ENCODE results near the gene PSMB9. TPM values are rescaled to one million over a fixed set of nuclear protein-coding genes. Genes with fewer than 3 reads are reported as not detected.
A peak's percentile ranks its signal among the peaks of the same experiment; 100 is the strongest.
"Not testable (repeated sequence)": the region's sequence is repeated elsewhere in the genome, so short reads cannot be mapped to it uniquely, and the experiment has no call there.

Gene PSMB9
- total RNA-seq, result 23.6 and 27.3 TPM in 2 replicates

DNA sequence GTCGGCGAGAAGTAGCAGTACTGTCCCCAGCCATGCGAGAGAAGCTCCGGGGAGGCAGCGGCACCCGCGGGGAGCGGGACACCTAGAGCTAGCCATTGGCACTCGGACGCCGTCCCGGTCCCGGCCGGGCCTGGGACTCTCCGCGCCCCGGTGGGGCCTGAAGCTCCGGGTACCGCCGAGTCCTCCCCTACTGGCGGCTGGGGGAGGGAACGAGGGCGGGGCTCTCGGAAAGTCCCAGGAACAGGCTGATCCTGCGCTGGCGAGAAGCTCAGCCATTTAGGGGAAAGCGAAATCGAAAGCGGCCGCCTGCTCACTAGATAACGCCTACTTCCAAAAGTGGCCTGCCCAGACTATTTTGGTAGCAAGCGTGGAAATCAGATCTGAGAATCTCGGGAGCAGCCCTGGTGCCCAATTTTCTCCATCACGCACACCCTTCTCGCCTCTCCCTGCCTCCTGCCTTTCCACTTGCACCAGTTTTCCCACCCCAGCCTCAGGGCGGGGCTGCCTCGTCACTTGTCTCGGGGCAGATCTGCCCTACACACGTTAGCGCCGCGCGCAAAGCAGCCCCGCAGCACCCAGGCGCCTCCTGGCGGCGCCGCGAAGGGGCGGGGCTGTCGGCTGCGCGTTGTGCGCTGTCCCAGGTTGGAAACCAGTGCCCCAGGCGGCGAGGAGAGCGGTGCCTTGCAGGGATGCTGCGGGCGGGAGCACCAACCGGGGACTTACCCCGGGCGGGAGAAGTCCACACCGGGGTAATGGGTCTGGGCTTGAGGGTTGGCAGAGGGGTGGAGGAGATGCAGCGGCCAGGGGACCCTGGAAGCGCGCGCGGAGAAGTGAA, at the start of gene PSMB9, which contains the start of gene TAP1:
Gene PSMB9 (plus strand): TSS at position 652 of the 835 bp plus-strand sequence. CDS start 38 bp downstream, at position 690.
Gene TAP1 (minus strand): TSS at position 164 of the 835 bp plus-strand sequence. CDS start 68 bp downstream, at position 96.
- peak; percentile 83 to 94 for DNase-seq (ENCODE audit: low read depth in 2 of 2)

DNA sequence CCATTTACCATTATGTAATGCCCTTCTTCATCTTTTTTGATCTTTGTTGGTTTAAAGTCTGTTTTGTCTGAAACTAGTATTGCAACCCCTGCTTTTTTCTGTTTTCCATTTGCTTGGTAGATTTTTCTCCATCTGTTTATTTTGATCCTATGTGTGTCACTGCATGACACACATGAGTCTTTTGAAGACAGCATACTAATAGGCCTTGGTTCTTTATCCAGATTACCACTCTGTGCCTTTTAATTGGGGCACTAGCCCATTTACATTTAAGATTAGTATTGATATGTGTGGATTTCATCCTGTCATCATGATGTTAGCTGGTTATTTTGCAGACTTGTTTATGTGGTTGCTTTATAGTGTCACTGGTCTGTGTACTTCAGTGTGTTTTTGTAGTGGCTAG, 48.6 kb upstream of the PSMB9 start:
- not testable (repeated sequence) for DNase-seq (ENCODE audit: low read depth in 2 of 2)

DNA sequence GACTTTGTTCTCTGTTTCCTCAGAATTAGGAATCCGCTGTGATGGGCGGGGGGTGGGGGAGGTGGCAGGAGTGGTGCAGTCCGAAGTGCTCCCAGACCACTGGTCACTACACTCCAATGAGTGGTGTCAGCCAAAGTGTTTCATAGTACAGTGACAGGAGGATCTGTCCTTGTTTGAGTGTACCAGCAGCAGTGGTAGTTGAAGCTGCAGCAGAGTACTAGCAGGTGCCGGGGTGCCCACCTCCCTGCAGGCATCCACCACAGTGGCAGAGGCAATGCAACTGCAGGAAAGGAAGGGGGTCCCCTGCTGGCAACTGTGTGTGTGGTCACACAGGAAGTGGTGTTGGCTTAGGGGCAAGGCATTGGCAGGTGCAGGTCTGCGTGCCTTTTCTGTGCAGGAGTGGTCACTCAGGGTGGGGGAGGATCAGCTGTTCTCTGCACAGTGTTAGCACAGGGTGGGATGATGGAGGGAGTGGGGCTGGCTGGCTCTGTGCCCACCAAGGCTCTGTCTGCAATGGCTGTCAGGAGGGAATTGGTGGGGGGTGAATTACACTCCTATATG, 46.9 kb upstream of the PSMB9 start:
- DNase-seq (ENCODE audit: low read depth in 2 of 2), result no peak

DNA sequence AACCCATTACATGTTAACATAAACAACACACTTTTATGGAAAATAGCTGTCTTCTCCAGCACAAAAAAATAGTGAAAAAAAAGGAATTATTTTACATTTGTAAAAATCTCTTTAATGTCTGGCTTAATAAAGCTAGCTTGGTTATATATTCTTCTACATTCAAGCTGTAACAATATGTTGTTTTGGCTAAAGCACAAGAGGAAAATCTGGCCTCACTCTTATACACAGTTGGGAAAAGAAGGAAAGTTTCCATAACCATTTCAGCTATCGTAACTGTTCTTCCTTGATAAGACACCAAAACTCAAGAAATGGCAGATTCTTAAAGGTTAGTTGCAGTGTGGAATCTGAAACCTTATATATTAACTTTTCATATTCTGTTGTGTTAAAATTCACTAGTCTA, 44.8 kb upstream of the PSMB9 start:
- DNase-seq (ENCODE audit: low read depth in 2 of 2), result no peak

DNA sequence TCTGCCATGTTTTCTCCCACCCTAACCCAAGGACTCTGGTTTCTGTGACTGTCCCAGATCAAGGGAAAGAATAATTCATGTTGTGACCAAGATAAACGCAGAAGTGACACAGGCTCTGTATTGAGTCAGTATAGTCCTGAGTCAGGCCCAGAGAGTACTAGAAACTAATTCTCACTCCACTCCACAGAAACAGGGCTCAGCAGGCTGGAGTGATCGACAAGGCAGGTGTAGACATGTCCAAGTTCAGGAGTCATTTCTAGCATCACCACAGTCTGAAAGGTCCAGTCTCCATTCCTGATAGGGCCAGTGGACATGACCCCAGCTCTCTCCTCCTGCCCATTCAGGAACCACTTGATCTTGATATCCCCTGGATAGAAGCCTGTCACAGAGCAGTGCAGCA, 39.8 kb upstream of the PSMB9 start:
- no peak for DNase-seq (ENCODE audit: low read depth in 2 of 2)

DNA sequence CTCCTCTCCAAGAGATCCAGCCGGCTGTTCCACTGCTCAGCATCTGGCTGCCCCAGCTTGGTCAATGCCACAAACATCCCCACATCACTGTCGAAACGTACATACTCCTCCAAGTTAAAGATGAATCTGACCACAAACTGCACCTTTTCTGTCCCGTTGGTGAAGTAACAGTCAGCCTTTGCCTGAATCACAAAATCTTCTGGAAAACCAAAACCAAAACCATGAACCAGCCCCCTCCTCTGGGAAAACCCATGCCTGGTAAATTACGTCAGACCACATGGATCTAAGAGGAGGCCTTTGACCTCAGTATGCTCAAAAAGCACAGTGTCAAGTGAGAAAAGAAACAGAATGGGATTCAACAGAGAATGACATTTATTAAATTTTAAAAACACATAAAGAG, 38.9 kb upstream of the PSMB9 start:
- DNase-seq (ENCODE audit: low read depth in 2 of 2), result no peak

DNA sequence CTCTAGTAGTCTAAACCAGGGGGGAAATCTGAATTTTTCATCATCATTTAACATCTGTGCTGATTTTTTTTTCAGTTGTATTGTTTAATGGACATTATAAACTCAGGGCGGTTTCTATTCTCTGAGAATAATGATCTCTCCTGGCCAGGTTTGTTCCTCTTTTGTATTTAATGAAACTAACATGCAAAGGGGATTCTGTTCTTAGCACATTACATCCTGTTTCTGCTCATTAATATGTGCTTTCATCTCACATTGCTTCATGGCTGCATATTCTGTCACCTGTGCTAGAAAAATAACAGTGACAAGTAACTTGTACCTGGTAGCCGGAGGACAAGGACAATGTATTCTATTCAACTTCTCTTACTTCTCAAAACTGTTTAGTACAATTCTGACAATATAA, 38.0 kb upstream of the PSMB9 start:
- no peak for DNase-seq (ENCODE audit: low read depth in 2 of 2)

DNA sequence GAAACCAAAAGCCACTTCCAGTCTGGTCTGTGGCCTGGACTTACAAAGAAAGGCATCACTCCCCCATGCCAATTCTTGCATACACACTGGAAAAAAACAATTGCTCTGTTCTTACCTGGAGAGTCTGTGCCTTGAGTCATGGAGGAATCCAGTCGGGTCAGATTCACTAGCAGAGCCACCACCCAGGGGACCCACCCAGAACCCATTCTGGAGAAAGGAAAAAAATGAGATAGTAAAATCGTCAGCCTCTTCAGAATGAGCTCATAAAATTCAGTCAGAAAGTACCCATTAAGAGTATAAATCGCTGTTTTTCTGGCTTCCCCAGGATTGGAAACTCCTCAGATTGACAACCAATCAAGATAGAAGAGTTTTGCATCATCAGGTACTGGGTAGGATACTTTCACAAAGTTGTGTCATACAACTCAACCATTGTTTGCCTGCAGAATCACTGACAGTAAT, 37.2 kb upstream of the PSMB9 start, which contains the start of gene HLA-DOB:
Gene HLA-DOB (minus strand): TSS at position 257 of the 459 bp plus-strand sequence. CDS start 51 bp downstream, at position 206.
- peak; percentile 41 to 62 for DNase-seq (ENCODE audit: low read depth in 2 of 2)

DNA sequence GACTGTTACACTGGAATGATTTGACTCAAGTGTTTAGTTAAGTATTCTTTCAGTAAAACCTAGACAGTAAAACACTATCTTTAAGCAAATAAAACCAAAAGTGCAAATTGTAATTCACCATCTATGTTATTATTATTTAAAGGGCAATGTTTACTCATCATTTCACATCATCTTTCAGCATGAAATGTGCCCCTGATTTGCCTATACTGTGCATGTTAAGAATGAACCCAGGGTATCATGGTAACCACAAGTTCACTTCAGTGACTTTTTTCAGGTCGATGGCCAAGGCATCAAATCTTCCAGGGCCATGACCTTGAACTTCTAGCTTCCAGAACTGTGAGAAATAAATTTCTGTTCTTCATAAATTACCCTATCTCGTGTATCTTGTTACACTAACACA, 35.1 kb upstream of the PSMB9 start:
- DNase-seq (ENCODE audit: low read depth in 2 of 2), result no peak

DNA sequence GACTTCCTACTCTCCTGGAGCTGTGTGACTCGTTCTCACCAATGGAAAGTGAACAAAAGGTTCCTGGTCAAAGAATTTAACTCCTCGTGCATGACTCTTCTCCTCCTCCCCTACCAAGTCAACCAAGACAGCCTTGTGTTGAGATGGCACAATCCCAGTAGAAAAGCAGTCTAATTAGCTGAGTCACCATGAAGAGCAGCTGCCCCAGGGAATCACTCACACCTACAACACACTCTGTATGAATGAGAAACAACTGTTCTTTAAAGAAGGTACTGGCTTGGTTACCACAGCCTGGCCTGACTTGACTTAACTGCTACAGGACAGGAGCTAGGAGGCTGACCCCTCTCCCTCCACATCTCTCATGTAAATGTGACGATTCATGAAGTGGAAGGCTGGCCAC, 34.3 kb upstream of the PSMB9 start:
- DNase-seq (ENCODE audit: low read depth in 2 of 2), result no peak

DNA sequence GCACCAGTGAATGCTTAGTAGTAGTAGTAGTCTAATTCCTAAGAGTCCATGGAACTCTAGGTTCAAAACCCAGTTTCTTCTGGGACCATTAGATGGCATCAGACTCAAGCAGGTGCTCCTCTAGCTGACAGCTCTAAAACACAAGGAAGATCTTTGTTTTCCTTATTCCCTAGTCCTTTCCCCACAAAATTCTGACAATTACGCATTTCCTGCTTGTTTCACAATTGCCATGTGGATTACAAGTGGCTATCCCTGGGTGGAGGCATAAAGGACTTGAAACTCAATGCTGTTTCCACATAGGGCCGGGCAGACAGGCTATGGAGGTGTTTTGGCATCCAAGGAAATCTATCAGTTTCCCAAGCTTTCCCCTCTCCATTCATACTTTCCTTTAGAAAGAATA, 28.0 kb upstream of the PSMB9 start:
- peak in 1 of 2 donors; percentile 42 for DNase-seq (ENCODE audit: low read depth in 2 of 2)

DNA sequence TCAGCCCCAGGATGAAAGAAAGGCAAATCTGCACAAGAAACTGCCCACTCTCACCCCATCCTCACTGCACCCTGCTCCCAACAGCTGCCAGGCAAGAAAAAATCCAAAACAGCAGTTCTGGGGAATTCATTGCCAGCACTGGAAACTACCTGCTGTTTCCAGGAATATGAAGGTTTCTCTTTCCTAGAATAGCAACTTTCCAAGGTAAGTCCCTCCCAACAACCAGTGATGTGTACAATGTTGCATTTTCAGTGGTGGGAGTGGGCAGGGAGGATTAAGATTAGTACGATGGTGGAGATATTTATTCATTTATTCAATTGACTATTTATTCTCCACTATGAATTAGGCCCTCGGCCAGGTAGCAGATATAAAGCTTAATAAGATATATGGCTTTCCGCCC, 27.0 kb upstream of the PSMB9 start:
- no peak for DNase-seq (ENCODE audit: low read depth in 2 of 2)

DNA sequence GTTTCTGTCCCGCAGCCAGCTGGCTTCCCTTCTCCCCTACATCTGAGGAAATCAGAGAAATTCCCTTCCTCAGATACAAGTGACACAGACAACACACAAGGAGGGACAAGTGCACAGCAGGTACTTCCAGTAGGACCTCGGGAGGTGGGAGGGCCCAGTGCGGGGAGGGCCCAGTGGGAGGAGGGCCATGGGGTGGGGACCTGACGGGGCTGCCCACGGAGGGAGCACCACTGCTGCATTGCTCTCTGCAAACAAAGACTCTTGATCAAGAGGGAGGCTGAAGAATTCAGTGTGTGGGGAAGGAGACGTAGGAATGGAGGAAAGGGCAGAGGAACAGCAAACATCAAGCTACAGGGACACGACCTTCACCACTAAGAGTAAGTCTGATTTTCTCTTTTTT, 24.5 kb upstream of the PSMB9 start:
- no peak for DNase-seq (ENCODE audit: low read depth in 2 of 2)

DNA sequence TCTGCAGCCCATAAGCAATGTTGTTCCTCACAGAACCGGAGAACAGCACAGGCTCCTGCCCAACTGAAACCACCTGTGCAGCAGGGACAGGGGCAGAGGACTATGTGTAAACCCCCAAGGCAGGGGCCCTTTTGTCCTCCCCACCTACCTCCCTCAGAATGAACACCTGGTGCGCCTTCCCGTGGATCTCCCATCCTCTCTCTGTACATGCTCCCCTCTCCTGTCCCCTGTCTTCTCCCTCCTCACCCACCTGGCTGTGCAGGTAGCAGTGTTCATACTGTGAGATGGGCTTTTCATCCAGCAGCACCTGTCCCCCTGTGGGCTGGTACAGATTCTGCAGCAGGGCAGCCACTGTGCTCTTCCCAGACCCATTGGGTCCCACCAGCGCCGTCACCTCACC, 24.0 kb upstream of the PSMB9 start:
- no peak for DNase-seq (ENCODE audit: low read depth in 2 of 2)

DNA sequence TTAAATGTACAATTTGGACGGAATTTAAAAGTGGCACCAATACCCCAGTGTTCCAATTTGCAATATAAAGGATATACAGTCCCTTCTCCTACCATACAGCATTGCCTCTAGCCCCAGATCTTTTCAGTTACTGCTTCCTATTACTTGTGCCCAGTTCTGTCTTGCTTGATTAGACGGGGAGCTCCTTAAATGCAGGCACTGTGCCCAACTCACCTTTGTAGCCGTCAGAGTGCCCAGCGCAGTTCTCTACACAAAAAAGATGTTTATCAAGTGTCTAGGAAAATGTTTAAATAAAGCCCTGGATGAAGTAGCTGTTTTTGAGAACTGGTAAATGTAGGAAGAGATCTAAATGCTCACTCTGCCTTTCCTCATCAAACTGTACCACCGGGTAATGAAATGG, 23.1 kb upstream of the PSMB9 start:
- no peak for DNase-seq (ENCODE audit: low read depth in 2 of 2)

DNA sequence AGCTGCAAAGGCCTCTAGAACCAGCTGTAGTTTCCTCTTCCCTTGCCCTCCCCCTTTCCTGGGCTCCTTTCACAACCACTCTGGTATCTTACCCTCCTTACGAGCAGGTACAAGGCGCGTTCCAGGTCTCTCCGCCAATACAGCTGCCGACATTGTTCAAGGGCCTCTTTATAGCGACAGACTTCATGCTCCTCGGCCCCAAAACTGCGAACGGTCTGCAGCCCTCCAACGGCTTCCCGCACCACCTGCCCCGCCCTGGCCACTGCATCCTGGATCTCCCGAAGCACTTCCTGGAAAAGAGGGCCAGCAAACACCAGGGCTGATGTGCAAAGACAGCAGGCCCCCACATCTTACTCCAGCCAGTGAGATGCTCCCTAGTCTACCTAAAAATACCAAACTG, 21.5 kb upstream of the PSMB9 start:
- DNase-seq (ENCODE audit: low read depth in 2 of 2), result no peak

DNA sequence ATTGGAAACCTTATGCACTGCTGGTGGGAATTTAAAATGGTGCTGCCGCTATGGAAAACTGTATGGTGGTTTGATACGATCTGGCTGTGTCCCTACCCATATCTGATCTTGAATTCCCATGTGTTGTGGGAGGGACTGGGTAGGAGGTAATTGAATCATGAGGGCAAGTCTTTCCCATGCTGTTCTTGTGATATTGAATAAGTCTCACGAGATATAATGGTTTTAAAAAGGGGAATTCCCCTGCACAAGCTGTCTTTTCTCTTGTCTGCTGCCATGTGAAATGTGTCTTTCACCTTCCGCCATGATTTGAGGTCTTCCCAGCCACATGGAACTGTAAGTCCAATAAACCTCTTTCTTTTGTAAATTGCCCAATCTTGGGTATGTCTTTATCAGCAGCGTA, 20.3 kb upstream of the PSMB9 start:
- DNase-seq (ENCODE audit: low read depth in 2 of 2), result no peak

DNA sequence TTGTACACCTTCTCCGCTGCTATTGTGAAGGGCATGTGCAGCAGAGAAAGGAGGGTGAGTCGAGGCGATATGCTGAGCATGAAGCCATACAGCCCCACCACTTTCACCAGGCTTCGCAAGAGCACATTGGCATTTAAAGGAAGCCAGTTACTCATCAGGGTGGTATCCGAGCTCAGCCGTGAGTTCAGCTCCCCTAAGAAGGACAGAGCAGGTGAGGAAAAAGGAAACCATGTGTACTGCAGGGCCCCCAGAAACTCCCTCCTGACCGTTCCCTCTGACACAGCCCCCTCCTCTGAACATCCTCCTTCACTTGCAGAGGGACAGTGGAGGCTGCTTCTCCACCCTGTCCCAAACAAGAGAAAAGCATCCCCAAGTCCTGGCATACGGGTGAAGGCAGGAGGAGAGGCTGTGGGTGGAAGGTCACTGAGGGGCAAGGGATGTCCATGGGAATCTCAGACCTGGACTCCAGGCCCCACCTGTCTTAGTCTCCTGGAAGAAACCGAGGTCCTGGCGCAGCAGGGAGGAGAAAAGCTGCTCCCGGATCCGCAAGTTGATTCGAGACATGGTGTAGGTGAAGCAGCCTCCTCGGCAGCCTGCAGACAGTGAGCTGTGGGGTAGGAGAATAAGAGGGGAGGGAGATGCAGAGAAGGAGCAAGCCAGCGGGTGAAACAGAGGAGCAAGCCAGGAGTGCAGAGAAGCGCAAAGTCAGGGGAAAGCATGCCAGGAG, 18.7 kb upstream of the PSMB9 start:
- DNase-seq (ENCODE audit: low read depth in 2 of 2), result no peak

DNA sequence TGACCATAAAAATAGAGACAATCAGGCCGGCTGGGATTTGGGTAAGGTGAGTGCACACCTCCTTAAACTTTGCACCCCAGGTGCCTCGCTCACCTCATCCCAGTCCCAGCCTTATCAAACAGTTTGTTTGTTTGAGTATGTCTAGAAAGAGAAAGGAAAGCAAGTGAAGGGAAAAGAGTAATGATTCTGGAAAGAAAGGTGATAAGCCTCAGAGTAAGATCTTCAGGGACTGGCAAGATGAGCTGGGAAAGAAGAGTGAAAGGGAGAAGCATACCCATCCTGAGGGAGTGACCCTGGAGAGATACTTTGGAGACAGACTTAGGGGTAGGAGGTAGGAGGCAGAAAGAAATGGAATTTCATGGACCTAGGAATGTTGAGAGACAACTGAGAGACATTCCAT, 17.1 kb upstream of the PSMB9 start:
- DNase-seq (ENCODE audit: low read depth in 2 of 2), result no peak

DNA sequence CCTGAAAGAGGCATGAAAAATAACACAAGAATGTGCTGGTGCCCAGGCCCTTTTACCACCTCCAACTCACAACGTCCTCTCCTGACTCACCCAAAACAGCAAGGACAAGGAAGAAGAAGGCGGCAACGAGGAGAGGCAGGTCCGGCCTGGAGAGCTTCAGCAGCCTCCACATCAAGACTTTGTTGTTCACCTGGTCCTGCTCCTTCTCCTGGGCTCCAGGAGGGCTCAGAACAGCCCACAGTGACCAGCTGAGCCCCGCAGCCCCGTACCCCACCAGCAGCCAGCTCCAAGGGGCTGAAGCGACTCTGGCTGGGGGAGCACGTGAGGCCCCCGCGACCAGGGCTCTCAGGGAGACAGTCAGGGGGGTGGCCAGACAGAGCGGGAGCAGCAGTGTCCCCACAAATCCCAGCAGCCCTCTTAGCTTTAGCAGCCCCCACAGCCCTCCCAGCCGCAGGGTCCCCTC, 16.3 kb upstream of the PSMB9 start:
- DNase-seq (ENCODE audit: low read depth in 2 of 2), result no peak

DNA sequence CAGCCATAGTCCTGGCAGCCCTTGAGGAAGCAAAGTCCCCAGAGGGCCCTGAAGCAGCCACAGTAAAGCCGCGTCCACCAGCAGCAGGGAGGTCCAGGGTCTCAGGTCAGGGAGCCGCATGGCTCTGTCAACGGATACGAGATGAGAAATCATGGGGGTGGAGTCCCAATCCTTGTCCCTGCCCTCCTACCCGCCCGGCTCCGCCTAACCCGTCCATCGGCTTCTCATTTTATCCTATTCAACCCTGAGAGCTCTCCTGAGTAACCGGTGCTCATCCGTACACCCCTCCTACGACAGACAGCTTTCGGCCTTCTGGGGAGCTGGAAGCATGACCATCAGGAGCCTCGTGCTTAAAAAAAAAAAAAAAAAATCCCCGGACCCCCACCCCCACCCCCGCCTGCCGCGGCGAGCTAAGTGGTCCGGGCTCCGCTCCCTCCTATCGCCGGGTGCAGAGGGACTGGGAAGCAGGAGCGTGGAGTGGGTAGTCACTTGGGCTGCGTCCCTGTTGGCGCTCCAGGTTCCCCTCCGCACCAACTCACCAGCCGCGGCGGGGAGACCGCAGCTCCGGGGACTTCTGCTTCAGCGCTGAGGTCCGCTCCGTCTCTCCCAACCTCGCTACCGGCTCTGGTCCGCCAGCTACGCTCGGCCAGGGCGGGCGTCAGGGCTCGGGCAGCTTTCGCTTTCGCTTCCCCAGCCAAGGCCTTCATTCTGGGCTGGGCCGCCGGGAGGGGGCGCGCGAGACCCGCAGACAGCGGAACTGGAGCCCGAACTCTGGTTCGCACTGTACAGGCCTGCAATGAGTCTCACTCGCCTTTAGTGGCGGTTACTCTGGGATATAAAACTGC, 15.7 kb upstream of the PSMB9 start, which contains the start of gene TAP2:
Gene TAP2 (minus strand): TSS at position 626 of the 845 bp plus-strand sequence. CDS start 506 bp downstream, at position 120.
- peak; percentile 81 to 93 for DNase-seq (ENCODE audit: low read depth in 2 of 2)

Data from dermis microvascular lymphatic vessel endothelial cell (primary cell).